IPS-18c (cell line): Measurements from ENCODE around the gene MRGPRG.
A peak's percentile ranks its signal among the peaks of the same experiment; 100 is the strongest.

ENCODE experiments used
- H3K4me3 ChIP-seq: 2 replicates; pipeline ENCODE4 v1.7.0; 2013; ENCODE audit warnings: low read depth, mild to moderate bottlenecking, low read length, moderate library complexity; ENCODE audit not compliant: insufficient read depth
- H3K9me3 ChIP-seq: one replicate; pipeline ENCODE4 v1.6.1; 2013; ENCODE audit warnings: mild to moderate bottlenecking, low read length, moderate library complexity; ENCODE audit not compliant: control insufficient read depth, insufficient read depth

The MRGPRG gene

DNA sequence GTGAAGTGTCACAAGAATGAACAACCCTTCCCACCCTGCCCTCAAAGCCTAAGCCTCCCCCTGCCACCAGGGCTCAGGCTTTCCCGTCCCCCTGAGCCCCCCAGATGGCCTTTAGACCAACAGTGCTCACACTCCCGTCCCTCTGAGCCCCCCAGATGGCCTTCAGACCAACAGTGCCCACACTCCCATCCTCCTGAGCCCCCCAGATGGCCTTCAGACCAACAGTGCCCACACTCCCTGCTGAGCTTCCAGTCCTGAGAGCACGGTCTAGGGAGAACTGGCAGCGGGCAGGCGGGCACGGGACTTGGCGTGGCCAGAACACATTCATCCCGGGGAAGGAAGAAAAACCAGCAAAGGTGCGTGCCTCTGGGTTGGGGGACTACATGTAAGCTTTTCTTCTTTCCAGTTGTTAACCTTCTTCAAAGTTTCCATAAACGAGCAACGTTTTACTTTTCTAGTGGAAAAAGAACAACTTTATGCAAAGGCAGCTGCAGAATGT lies 2.5 kb downstream of the MRGPRG start:
- no peak overlapping the region for H3K4me3 ChIP-seq
- peaks cover 4% of the 10 kb centered on the region for H3K9me3 ChIP-seq

DNA sequence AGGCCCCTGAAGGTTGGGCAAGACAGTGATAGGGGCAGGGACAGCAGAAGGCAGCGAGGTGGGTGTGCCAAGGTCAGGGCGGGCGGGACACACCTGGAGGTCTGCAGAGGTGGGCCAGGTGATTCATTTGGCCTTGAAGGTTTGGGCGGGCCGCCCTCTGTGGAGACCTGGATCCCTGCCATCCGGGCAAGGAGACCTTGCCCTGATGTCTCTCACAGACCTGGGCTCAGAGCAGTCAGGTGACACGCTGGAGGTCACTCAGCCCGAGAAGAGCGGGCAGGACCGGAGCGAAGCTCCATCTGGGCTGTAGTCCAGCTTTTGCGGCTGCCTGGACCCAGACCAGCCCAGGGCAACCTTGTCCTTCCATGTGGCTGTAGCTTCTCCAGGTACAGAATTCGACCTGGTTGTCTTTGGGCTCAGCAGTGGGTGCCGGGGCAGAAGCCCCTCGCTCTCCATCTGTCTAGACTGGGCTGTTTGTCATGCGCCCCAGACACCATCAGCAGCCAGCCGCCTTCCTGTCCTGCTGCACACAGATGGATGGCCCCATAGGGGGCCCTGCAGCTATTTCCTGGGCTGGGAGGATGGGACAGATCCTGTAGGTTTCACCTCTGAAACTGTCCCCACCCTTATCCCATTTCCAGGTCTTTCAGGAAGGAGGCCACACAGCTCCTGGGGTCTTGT lies 3.1 kb downstream of the MRGPRG start:
- H3K9me3 ChIP-seq: peaks cover 4% of the 10 kb centered on the region
- no peak overlapping the region for H3K4me3 ChIP-seq

DNA sequence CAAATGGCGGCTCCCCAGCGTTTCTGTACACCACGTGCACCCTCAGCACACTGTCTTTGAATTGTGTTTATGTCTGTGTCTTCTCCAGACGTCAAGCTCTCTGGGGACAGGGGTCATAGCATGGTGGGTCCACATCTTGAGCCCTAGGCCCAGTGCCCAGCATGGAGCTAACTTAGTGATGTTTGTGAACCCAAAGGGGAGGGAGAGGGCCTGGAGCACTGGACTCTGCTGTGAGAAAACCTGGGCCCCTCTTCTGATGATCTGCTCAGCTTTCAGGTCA lies 4.3 kb downstream of the MRGPRG start:
- Histone ChIP-seq H3K9me3 (peaks cover 4% of the 10 kb centered on the region), H3K4me3 (no peak overlapping the region)

DNA sequence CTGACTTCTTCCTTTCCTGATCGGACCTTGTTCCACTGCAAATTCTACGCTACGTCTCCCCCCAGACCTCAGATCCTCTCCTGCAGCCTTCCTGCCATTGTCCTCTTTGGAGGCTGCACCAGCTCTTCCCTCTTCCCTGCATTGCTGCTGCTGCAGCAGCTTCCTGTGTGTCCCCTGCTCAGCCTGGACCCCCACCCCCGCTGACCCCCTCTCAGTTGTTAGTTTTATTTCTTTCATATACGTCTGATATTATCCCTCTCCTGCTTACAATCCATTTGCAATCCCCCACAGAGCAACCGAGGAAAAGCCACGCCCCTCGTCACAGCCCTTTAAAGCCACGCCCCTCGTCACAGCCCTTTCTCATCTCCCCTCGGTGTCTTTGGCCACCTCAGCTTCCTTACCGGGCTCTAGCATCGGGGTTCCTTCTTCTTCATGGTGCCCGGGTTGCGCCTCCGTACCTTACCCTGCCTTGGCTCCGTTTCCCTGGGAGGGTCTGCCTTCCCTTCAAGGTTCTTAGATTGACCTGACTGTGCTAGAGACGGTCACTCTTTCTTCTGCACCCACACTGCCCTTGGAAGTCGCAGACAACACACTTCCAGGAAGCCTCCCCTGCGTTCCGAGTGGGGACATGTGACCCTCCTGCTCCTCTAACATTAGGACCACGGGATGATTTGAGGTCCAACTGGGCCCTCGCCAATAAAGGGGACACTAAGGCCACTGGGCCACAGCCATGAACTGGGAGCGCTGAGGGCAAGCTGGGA lies 4.8 kb downstream of the MRGPRG start:
- H3K9me3 ChIP-seq: peaks cover 4% of the 10 kb centered on the region
- no peak overlapping the region for H3K4me3 ChIP-seq

DNA sequence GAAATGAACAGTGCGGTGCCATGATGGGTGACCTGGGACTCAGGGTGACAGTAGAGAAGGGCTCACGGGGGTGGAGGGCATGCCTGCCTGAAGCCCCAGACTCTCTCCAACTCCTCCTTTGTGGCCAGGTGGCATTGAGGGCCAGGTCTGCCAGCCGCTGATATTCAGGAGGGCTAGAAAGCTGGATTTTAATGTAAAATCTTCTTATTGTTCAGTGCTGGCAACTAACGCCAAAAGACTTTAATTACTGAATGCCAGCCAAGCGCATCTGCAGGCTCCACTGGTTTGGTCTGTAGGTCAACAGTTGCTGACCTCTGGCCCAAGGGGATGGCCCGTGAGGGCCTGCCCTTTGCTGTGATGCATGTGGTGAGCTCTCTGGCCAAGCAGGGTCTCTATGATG lies 10.3 kb downstream of the MRGPRG start:
- no peak overlapping the region for H3K4me3 ChIP-seq

DNA sequence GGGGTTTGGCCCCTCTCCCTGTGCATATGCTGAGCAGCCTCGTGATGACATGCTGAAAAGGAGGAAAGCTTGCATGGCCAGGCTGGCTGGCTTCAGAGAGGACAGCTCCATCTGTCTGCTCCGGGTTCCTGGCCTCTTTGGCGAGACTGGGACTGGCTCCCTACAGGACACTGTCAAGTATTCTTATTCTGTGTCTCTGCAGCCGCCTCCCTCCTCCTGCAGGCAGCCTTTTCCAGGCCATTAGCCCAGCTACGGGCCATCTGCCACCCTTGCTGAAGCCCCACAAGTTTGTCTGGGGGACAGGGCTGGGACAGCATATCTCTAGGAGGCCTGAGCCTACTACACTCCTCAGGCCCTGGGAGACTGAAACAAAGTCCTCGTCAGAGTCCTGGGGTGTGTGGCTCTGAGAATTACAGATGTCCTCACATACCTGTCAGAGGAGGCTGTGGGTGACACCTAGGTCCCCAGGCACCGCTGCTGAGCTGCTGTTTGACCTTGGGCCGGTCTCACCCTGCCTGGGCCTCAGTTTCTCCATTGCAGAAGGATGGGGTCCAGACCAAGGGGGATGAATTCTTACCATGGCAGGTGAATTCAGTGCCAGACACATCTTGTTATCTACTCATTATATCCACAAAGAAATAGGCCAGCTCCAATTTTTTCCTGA lies 11.0 kb downstream of the MRGPRG start:
- Histone ChIP-seq H3K4me3 (no peak overlapping the region), H3K9me3 (peaks cover 4% of the 10 kb centered on the region)

More for the DNA sequence above, 10.3 kb downstream of the MRGPRG start:
- peaks cover 4% of the 10 kb centered on the region for H3K9me3 ChIP-seq

DNA sequence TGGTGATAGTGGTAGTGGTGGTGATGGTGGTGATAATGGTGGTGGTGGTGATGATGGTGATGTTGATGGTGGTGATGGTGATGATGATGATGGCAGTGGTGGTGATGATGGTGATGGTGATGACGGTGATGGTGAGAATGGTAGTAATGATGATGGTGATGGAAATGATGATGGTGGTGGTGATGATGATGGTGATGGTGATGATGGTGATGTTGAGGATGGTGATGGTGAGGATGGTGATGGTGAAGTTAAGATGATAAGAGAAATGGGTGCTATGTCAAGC lies 11.8 kb downstream of the MRGPRG start:
- no peak overlapping the region; the same call in 1 of the 2 replicates for H3K4me3 ChIP-seq
- H3K9me3 ChIP-seq: peaks cover 4% of the 10 kb centered on the region

DNA sequence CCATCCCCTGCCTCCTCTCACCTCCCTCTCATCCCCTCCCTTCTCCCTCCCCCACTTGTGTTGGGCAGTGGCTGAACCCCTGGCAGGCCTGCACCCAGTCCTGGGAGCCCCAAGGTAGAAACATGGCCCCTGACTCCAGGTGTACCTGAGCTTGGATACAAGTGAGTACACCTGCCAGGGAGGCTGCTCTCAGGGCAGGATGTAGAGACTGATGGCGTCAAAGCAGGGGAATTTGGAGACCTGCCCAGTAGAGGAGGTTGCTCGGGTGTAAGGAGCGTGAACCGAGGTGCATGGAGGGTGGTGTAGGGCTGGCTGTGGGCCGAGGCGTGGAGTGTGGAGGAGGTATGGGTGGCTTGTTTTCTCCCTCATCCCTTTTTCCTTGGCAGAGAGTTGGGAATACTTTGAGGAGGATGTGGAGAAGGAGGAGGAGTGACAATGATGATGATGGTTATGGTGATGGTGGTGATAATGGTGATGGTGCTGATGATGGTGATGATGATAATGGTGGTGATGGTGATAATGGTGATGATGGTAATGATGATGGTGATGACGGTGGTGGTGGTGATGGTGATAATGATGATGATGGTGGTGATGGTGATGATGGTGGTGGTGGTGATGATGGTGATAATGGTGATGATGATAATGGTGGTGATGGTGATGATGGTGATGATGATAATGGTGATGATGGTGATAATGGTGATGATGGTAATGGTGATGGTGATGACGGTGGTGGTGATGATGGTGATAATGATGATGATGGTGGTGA lies 12.3 kb downstream of the MRGPRG start:
- Histone ChIP-seq H3K4me3 (no peak overlapping the region; the same call in 1 of the 2 replicates), H3K9me3 (no peaks in the 10 kb centered on the region)

DNA sequence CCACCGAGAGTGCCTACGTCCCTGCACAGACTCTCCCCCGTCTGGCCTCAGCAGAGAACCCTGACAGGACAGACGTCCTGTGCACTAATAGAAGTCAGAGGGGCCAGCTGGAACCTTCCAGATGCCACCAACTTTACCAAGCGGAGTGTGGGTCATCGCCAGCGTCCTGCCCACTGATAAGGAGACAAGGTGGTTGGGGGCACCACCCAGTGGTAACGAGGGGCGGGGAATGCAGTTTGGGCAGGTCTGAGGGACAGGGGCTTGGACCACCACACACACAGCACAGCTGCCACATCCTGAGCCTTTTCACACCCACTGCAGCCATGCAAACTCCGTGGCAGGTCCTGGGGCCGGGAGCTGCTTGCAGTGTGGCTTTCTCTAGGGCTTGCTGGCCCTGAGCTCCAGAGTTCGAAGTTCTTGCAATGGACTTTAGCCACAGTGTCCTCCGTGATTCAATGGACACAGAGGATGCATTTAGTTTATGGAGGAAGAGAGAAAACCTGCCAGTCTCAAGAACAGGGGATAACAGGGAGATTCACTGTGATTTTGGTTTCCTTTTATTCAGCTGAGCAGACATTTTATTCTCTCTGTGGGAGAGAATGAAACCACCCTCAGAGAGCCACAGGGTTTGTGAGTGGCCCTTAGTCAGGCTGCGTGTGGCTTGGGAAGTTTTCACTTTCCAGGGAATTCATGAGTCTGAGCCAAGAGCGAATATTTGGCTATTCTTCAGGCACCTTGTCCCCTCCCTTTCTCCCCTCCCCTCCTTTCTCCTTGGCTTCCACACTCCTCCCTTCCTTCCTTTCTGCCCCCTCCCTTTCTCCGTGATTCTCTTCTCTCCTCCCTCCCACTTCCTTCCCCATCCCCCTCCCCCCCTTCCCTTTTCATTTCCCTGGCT lies 13.1 kb downstream of the MRGPRG start:
- no peaks in the 10 kb centered on the region for H3K9me3 ChIP-seq
- no peak overlapping the region for H3K4me3 ChIP-seq

DNA sequence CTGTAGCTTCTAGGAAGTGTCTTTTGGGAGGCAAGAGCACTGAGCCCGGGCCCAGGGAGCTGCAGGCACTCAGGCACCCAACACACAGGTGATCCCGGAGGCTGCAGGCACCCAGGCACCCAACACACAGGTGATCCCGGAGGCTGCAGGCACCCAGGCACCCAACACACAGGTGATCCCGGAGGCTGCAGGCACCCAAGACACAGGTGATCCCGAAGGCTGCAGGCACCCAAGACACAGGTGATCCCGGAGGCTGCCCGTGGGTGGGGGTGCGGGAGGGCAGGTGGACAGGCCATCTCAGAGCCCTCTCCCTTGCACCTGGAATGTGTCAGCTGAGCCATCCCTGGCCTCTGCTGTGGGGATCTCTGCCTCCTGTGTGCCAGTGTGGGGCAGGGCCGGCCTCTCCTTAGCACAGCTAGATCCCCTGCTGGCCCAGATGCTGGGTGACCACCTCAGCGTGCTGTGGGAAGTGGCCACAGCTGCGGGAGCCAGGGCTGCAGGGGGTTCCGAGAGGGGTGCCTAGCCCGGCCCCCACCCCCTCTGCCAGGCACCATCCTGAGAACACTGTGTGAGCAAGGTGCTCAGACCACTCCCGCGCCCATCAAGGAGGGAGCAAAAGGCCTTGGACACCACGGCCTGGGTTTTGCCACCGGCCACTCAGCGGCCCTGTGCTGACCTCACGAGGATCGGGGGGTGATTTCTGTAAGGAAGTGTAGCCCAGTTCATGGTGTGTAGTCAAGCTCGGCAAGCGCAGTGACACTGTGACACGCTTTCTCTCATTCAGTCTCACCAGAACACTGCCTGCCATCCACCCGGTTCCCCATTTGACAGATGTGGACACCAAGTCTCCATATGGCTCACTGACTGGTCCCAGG lies 14.2 kb downstream of the MRGPRG start:
- Histone ChIP-seq H3K9me3 (no peaks in the 10 kb centered on the region), H3K4me3 (no peak overlapping the region)

DNA sequence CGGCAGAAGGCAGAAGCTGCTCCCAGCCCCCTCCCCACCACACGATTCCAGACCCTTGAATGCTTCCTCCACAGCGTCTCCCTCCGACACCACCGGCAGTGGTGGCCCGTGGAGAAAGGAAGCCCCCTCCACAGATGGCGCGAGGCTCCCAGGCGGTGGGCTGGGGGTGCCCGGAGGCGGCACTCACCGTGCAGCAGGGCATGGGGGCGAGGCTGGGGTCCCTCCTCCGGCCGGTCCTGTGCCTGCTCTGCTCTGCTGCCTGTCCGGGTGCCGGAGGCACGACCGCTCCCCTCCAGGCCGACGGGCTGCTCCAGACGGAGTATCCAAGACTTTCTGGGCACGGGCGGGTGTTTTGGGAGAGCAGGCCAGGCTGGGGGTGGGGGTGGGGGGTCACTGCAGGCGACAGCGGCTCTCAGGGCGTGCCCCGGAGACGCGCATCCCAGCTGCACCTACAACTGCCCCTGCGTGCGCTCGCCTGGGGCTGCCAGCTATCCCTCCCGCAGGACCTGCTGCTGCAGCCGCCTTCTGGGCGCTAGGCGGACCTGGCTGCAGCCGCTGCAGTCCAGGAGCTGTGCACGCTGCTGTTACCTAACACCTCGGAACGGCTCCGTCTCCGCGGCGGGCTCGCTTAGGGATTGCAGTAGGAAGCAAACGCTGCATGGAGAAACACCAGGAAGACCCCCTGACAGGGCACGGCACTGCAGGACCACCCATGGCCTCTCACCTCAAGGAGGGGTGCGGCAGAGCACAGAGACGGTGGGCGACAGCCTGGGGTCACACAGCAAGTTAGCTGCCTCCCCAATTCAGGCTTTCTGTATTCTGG lies 15.2 kb downstream of the MRGPRG start:
- H3K4me3 ChIP-seq: peak overlapping the region; percentile 44

DNA sequence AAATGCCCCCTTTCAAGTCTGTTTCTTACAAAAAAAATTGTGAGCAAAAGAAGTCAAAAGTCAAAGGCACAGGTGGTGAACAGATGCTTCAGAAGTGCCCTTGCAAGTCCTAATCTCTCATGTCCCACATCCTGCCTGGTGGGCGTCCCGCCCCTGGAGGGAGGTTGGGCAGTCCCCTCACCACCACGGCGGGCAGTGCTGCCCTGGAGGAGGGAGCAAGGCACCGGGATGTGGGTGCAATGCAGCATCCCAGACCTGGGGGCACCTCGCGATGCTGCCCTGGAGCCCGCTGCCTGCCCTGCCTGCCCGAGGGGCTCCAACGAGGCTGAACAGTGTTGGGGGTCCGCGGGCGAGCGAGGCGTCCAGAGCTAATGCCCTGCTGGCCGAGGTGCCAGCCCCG lies 15.9 kb downstream of the MRGPRG start:
- H3K4me3 ChIP-seq: peak overlapping the region; percentile 44; the same call in 1 of the 2 replicates

More for the DNA sequence above, 15.2 kb downstream of the MRGPRG start:
- no peaks in the 10 kb centered on the region for H3K9me3 ChIP-seq

DNA sequence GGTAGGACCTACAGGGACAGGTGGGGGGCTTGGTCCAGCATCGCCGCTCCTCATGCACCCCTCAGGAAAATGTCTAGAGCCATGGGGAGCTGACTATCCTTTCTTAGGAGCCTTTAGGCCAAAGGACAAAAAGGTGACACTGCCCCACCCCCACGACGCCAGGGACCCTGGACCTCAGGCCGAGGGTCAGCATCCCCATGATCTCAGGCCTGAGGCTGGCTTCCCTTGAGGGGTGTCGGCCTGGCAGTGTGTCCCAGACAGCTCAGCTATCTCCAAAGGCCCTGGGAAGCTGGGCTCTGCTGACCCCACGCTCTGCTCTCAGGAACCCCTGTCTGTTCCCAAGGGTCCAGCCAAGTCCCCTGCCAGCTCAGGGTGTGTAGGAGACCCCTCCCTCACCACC lies 16.3 kb downstream of the MRGPRG start:
- Histone ChIP-seq H3K4me3 (no peak overlapping the region), H3K9me3 (no peaks in the 10 kb centered on the region)

More for the DNA sequence above, 15.9 kb downstream of the MRGPRG start:
- H3K9me3 ChIP-seq: no peaks in the 10 kb centered on the region

DNA sequence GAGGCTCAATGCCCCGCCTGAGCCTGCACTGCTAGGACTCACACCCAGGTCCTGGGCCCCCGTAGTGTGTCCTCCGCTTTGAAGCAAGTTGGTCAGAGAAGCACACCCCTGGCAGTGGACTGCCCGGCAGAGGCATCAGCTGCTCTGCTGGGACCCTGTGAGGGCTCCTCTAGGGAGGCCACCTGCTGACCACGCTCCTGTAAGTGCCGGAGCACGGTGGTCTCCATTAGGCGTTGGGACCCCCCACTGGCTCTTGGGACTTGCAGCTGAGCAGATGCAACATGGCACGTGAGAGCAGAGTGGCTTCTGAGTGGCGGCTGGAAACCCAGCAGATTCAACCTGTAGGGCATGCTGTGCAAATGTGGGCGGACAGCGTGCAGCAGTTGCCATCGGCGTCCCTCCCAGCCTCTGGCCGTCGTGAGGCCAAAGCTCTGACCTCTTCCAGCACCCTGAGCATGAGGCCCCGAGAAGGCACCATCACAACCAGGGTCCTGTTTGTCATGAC lies 16.9 kb downstream of the MRGPRG start:
- Histone ChIP-seq H3K9me3 (no peaks in the 10 kb centered on the region), H3K4me3 (no peak overlapping the region)

DNA sequence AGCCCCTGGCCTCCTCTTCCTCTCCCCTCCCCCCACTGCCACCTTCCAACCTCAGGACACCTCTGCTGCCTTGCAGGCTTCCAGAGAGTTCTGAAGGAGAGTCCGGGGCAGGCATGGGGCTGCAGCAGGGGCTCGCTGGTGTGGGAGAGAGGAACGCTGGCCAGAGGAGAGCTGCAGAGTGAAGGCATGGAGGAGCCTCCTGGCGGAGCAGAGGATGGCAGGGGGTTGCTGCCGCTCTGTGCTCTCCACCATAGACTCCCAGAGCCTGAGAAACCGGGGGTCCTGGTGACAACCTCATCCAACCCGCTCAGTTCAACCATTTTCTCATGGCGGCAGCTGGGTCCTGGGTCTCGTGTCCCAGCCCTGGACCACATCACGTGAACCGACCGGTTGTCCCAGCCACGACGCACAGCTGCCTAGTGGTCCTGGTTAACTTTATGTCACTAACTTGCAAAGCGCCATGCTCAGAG lies 17.5 kb downstream of the MRGPRG start:
- Histone ChIP-seq H3K4me3 (no peak overlapping the region), H3K9me3 (no peaks in the 10 kb centered on the region)
